Sigmoid colon (tissue), 7 donors: ENCODE data around the gene SMYD3. TPM values are rescaled to one million over a fixed set of nuclear protein-coding genes. Genes with fewer than 3 reads are reported as not detected.

ENCODE experiments used
- DNase-seq: peaks from one replicate; pipeline ENCODE4 v3.0.0-alpha.2; 2019
- H3K27ac ChIP-seq, 4 donors: fragments of 200-600 bp; sonication (generic); one replicate each; pipeline ENCODE4 v1.5.1; 2016 to 2019; ENCODE audit warnings: mild to moderate bottlenecking in 1 of 4
- H3K27me3 ChIP-seq, 3 donors: fragments of 200-600 bp; sonication (generic); one replicate each; pipeline ENCODE4 v1.5.1; 2019; ENCODE audit warnings: mild to moderate bottlenecking in 1 of 3
- H3K36me3 ChIP-seq, 4 donors: fragments of 200-600 bp; sonication (generic); one replicate each; pipeline ENCODE4 v1.5.1; 2016 to 2019
- H3K4me1 ChIP-seq, 4 donors: fragments of 200-600 bp; sonication (generic); one replicate each; pipeline ENCODE4 v1.5.1; 2017 to 2019
- H3K4me3 ChIP-seq, 4 donors: fragments of 200-600 bp; sonication (generic); one replicate each; pipeline ENCODE4 v1.5.1; 2017 to 2019; ENCODE audit warnings: mild to moderate bottlenecking in 2 of 4, moderate library complexity in 1 of 4
- H3K9me3 ChIP-seq, 4 donors: fragments of 200-600 bp in 3 of 4; sonication (generic) in 3 of 4; one replicate each; pipeline versions ENCODE4 v1.5.1 to v1.6.1; 2013 to 2019
- EP300 ChIP-seq, 4 donors: sonication (generic); formaldehyde crosslinking; IDR thresholded peaks; one replicate each; pipeline ENCODE4 v1.6.1; 2017; ENCODE audit warnings: antibody characterized with exemption in 4 of 4
- POLR2A ChIP-seq, 2 donors: fragments of 450-650 bp; IDR thresholded peaks; one replicate each; pipeline ENCODE4 v1.6.1; 2016; ENCODE audit warnings: antibody characterized with exemption in 2 of 2, mild to moderate bottlenecking in 2 of 2, moderate library complexity in 2 of 2
- POLR2AphosphoS5 ChIP-seq, 4 donors: sonication (generic); formaldehyde crosslinking; IDR thresholded peaks; one replicate each; pipeline ENCODE4 v1.6.1; 2017; ENCODE audit warnings: antibody characterized with exemption in 4 of 4
- WGBS, 2 donors: extraction: QIAGEN DNeasy Blood & Tissue Kit; methylation state at CpG; one replicate each; pipeline ENCODE4 v1.1.7; 2013; 5-methylcytosine and 5-hydroxymethylcytosine counted together
- intact Hi-C: fragments of 100-400 bp; cut with DNase I; formaldehyde crosslinking; loops from one replicate; pipeline ENCODE4 v1.15.1; 2023
- polyA plus RNA-seq, 3 donors: library from polyadenylated mRNA; stranded (reverse); fragments of 200-250 nt; gene quantifications; one replicate each; pipeline ENCODE4 v1.2.3, GENCODE V29; 2013
- total RNA-seq, 4 donors: library from RNA; depleted of rRNA; stranded (reverse); fragments of >200 nt; gene quantifications; one replicate each; pipeline ENCODE4 v1.1.0, GENCODE V29; 2016
- TF ChIP-seq, protein P1 (sequence below), 4 experiments: fragments of 450-650 bp in 3 of 4; fragments of 200-600 bp in 1 of 4; IDR thresholded peaks; one replicate each; pipeline ENCODE4 v1.5.1; 2016 to 2019; ENCODE audit warnings: antibody characterized with exemption in 4 of 4, mild to moderate bottlenecking in 3 of 4, moderate library complexity in 2 of 4
- donor health status: healthy with polysubstance abuse.
- donor health status: Bipolar disorder and iron deficiency.
- donor health status: healthy.

The SMYD3 gene
- total and polyA plus RNA-seq, 7 donors: 8.7 to 23.8 (median 17.1) TPM

DNA sequence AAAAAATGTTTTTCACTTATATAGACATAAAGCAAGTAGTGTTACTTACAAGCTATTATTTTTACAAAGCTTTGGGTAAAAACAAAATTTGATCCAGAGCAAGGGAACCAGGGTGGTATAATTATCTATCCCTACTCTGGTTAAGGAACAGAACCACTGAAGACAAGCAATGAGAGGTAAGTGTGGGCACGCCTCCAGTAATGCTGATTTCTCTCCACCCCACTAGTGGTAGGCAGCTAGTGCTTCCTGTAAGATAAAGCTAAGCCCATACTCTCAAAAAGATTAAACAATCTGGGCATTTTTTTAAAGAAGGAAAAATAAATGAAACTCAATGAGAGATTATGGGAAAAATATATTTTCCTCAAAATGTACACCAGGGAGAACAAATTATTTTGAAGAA is 36.9 kb upstream of the SMYD3 start:
- TF ChIP-seq EP300 (IDR thresholded peaks at IDR 0.05) (no peak), POLR2A (IDR thresholded peaks at IDR 0.05) (no peak), POLR2AphosphoS5 (IDR thresholded peaks at IDR 0.05) (no peak)
- TF ChIP-seq, protein P1, sequence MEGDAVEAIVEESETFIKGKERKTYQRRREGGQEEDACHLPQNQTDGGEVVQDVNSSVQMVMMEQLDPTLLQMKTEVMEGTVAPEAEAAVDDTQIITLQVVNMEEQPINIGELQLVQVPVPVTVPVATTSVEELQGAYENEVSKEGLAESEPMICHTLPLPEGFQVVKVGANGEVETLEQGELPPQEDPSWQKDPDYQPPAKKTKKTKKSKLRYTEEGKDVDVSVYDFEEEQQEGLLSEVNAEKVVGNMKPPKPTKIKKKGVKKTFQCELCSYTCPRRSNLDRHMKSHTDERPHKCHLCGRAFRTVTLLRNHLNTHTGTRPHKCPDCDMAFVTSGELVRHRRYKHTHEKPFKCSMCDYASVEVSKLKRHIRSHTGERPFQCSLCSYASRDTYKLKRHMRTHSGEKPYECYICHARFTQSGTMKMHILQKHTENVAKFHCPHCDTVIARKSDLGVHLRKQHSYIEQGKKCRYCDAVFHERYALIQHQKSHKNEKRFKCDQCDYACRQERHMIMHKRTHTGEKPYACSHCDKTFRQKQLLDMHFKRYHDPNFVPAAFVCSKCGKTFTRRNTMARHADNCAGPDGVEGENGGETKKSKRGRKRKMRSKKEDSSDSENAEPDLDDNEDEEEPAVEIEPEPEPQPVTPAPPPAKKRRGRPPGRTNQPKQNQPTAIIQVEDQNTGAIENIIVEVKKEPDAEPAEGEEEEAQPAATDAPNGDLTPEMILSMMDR (IDR thresholded peaks at IDR 0.05): no peak
- H3K36me3 ChIP-seq: peaks cover 6 to 91% (median 34%) of the 10 kb centered on the region in 4 donors
- 97 to 98% methylated on average over 1 of the region's 1 CpG for WGBS, 2 donors
- no peak overlapping the region for H3K4me3 ChIP-seq
- intact Hi-C loops: no loop called here
- no peak for DNase-seq
- no peaks in the 10 kb centered on the region for H3K9me3 ChIP-seq
- H3K27me3 ChIP-seq: no peaks in the 10 kb centered on the region
- no peak overlapping the region for H3K27ac ChIP-seq
- no peaks in the 10 kb centered on the region for H3K4me1 ChIP-seq

DNA sequence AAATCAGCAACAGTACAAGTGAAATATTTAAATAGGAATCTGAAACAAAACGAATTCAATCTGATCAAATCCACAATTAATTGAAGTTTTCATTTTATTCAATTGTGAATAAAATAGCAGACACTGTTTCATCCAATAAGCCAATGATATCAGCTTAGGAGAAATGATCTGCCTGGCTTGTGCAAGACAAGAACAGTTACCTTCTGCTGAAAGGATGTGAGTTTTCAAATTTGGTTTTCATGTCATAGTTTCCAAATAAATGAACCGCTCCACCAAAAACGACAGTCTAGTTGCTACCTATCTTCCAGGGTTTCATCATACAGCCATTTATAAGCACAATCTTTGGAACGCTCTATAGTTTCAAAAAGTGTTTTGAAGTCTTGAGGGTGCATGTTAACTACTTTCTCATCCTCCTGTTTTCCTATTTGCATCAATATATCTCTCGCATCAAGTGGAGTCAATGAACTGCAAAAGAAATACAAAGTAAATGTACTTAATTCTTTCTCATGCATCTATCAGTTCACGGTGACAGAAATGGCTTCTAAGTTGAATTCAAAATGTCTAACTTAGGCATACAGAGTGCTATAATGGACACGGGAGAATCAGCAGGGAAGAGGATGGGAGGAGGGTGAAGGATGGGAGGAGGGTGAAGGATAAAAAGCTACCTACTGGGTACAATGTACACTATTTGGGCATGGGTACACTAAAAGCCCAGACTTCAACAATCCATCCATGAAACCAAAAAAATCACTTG is 33.8 kb upstream of the SMYD3 start:
- peaks cover 6 to 62% (median 23%) of the 10 kb centered on the region in 4 donors for H3K36me3 ChIP-seq
- no peak for DNase-seq
- no peaks in the 10 kb centered on the region for H3K9me3 ChIP-seq
- WGBS, 2 donors: 91 to 92% methylated on average over 7 of the region's 7 CpGs
- intact Hi-C loops: no loop called here
- no peaks in the 10 kb centered on the region for H3K4me1 ChIP-seq
- no peaks in the 10 kb centered on the region for H3K27me3 ChIP-seq
- TF ChIP-seq, protein P1 (IDR thresholded peaks at IDR 0.05): no peak
- TF ChIP-seq POLR2A (IDR thresholded peaks at IDR 0.05) (no peak), POLR2AphosphoS5 (IDR thresholded peaks at IDR 0.05) (no peak), EP300 (IDR thresholded peaks at IDR 0.05) (no peak)
- no peak overlapping the region for H3K27ac ChIP-seq
- no peak overlapping the region for H3K4me3 ChIP-seq

DNA sequence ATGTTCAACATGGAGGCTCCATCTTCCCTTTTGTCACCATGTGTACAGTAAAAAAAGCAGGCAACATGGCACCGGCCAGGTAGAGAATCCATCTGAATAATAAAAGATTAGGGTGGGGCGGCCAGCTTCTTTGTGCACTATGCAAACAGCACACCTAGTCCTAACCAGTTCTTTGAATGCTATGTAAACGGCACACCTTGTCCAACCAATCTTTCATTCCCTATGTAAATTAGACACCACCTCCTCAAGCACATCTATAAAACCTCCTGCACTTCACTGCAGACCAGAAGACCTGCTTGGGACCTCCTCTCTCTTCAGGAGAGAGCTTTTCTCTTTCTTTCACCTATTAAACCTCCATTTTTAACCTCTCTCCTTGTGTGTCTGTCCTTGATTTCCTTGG is 30.8 kb upstream of the SMYD3 start:
- WGBS, 2 donors: 19 to 72% methylated on average over 3 of the region's 3 CpGs
- peaks cover 0 to 34% (median 7%) of the 10 kb centered on the region in 4 donors for H3K36me3 ChIP-seq
- H3K4me1 ChIP-seq: no peaks in the 10 kb centered on the region
- H3K9me3 ChIP-seq: no peaks in the 10 kb centered on the region
- DNase-seq: no peak
- no peak overlapping the region for H3K4me3 ChIP-seq
- TF ChIP-seq POLR2A (IDR thresholded peaks at IDR 0.05): no peak
- TF ChIP-seq, protein P1 (IDR thresholded peaks at IDR 0.05): no peak
- no peak for TF ChIP-seq EP300 (IDR thresholded peaks at IDR 0.05)
- no peak for TF ChIP-seq POLR2AphosphoS5 (IDR thresholded peaks at IDR 0.05)
- H3K27ac ChIP-seq: no peak overlapping the region
- no peaks in the 10 kb centered on the region for H3K27me3 ChIP-seq
- intact Hi-C loops: no loop called here

GRCh38 chr1:246537441-246537840 is 30.4 kb upstream of the SMYD3 start:
- Histone ChIP-seq H3K4me1 (no peaks in the 10 kb centered on the region), H3K27ac (no peak overlapping the region), H3K27me3 (no peaks in the 10 kb centered on the region), H3K9me3 (no peaks in the 10 kb centered on the region), H3K4me3 (no peak overlapping the region), H3K36me3 (peaks cover 0 to 30% (median 7%) of the 10 kb centered on the region in 4 donors)
- TF ChIP-seq POLR2A (IDR thresholded peaks at IDR 0.05): no peak
- DNase-seq: no peak
- intact Hi-C loops: no loop called here
- WGBS, 2 donors: 82 to 83% methylated on average over 7 of the region's 7 CpGs

DNA sequence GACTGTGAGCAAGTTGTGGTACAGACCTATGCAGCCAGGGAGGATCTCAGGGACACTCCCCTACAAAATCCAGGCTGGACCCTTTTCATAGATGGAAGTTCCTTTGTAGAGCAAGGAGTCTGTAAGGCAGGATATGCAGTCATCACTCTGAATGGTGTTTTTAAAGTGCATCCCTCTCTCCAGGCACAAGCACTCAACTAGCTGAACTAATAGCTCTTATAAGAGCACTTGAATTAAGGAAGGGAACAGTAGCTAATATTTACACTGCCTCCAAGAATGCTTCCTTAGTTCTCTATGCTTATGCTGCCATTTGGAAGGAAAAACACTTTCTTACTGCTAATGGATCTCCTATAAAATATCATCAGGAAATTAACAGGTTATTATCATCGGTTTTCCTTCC is 27.0 kb upstream of the SMYD3 start:
- no peak overlapping the region for H3K4me3 ChIP-seq
- no peak for TF ChIP-seq POLR2AphosphoS5 (IDR thresholded peaks at IDR 0.05)
- no peak for TF ChIP-seq POLR2A (IDR thresholded peaks at IDR 0.05)
- no peak for TF ChIP-seq EP300 (IDR thresholded peaks at IDR 0.05)
- TF ChIP-seq, protein P1 (IDR thresholded peaks at IDR 0.05): no peak
- 86 to 94% methylated on average over 1 of the region's 1 CpG for WGBS, 2 donors
- no peaks in the 10 kb centered on the region for H3K36me3 ChIP-seq
- peaks cover 0 to 3% (median 0%) of the 10 kb centered on the region in 4 donors for H3K9me3 ChIP-seq
- no peaks in the 10 kb centered on the region for H3K4me1 ChIP-seq
- DNase-seq: no peak
- no peaks in the 10 kb centered on the region for H3K27me3 ChIP-seq
- intact Hi-C loops: no loop called here
- no peak overlapping the region for H3K27ac ChIP-seq
